ENCODE data around the gene FTO.

Gene FTO

GRCh38 chr16:53755026-53755910 is 51.3 kb downstream of the FTO start:
- peak; percentile 80 to 85 for DNase-seq

- no peak for DNase-seq
Observed at GRCh38 chr16:53756275-53756996, 52.5 kb downstream of the FTO start.

- peak; percentile 11 to 69 for DNase-seq
Observed at GRCh38 chr16:53757971-53758609, 54.1 kb downstream of the FTO start.

GRCh38 chr16:53761962-53762703 is 58.2 kb downstream of the FTO start:
- DNase-seq, result no peak

GRCh38 chr16:53766304-53767016 is 62.5 kb downstream of the FTO start:
- no peak for DNase-seq

- peak; percentile 19 to 32 for DNase-seq
Observed at GRCh38 chr16:53768167-53768566, 64.2 kb downstream of the FTO start.

- DNase-seq, result no peak
Observed at GRCh38 chr16:53768593-53768992, 64.6 kb downstream of the FTO start.

GRCh38 chr16:53769185-53769584 is 65.2 kb downstream of the FTO start:
- no peak for DNase-seq

GRCh38 chr16:53769787-53770186 is 65.8 kb downstream of the FTO start:
- no peak for DNase-seq

- DNase-seq, result no peak
Observed at GRCh38 chr16:53770641-53771040, 66.7 kb downstream of the FTO start.

- DNase-seq, result no peak
Observed at GRCh38 chr16:53771655-53772497, 67.9 kb downstream of the FTO start.

GRCh38 chr16:53773150-53773846 is 69.3 kb downstream of the FTO start:
- DNase-seq, result peak; percentile 27 to 63

- DNase-seq, result no peak
Observed at GRCh38 chr16:53773881-53774280, 69.9 kb downstream of the FTO start.

GRCh38 chr16:53775106-53775820 is 71.3 kb downstream of the FTO start:
- no peak for DNase-seq

GRCh38 chr16:53775821-53776431 is 72.0 kb downstream of the FTO start:
- no peak for DNase-seq

GRCh38 chr16:53779186-53779585 is 75.2 kb downstream of the FTO start:
- no peak for DNase-seq

- no peak for DNase-seq
Observed at GRCh38 chr16:53780051-53780450, 76.1 kb downstream of the FTO start.

- no peak for DNase-seq
Observed at GRCh38 chr16:53781023-53781605, 77.2 kb downstream of the FTO start.

GRCh38 chr16:53782148-53782547 is 78.2 kb downstream of the FTO start:
- no peak for DNase-seq
